WTC11 (cell line): ENCODE results near the gene AURKAIP1.

ENCODE experiments used
- CBFB ChIP-seq: sonication (generic); formaldehyde crosslinking; IDR thresholded peaks from 2 replicates; pipeline ENCODE4 v1.8.1; 2022; ENCODE audit warnings: mild to moderate bottlenecking, low read depth, missing genetic modification reagents
- CTCF ChIP-seq: fragments of 200-600 bp; IDR thresholded peaks from 2 replicates; pipeline ENCODE4 v1.8.0; 2022; ENCODE audit warnings: antibody characterized with exemption
- RELA ChIP-seq: sonication (generic); formaldehyde crosslinking; IDR thresholded peaks from 2 replicates; pipeline ENCODE4 v1.8.1; 2022; ENCODE audit warnings: missing genetic modification reagents, mild to moderate bottlenecking, borderline replicate concordance
- ZNF317 ChIP-seq: sonication (generic); formaldehyde crosslinking; IDR thresholded peaks from 2 replicates; pipeline ENCODE4 v1.8.1; 2023; ENCODE audit warnings: low read depth, mild to moderate bottlenecking, moderate library complexity, missing genetic modification reagents, borderline replicate concordance

- no peak for TF ChIP-seq CTCF
- no peak for TF ChIP-seq CBFB
- no peak for TF ChIP-seq RELA (CRISPR knock-in tag)
- TF ChIP-seq ZNF317 (CRISPR knock-in tag) = no peak
Observed at GRCh38 chr1:1366699-1367066, 8.3 kb downstream of the AURKAIP1 start.
